NCI-H345 (cell line): ENCODE measurements around the gene SPTBN2.
A peak's percentile ranks its signal among the peaks of the same experiment; 100 is the strongest.
"Not testable (repeated sequence)": the region's sequence is repeated elsewhere in the genome, so short reads cannot be mapped to it uniquely, and the experiment has no call there.

Source experiments
- DNase-seq: peaks from one replicate; lab custom pipeline; 2025; lab: John Stamatoyannopoulos, UW

SPTBN2 gene

DNA sequence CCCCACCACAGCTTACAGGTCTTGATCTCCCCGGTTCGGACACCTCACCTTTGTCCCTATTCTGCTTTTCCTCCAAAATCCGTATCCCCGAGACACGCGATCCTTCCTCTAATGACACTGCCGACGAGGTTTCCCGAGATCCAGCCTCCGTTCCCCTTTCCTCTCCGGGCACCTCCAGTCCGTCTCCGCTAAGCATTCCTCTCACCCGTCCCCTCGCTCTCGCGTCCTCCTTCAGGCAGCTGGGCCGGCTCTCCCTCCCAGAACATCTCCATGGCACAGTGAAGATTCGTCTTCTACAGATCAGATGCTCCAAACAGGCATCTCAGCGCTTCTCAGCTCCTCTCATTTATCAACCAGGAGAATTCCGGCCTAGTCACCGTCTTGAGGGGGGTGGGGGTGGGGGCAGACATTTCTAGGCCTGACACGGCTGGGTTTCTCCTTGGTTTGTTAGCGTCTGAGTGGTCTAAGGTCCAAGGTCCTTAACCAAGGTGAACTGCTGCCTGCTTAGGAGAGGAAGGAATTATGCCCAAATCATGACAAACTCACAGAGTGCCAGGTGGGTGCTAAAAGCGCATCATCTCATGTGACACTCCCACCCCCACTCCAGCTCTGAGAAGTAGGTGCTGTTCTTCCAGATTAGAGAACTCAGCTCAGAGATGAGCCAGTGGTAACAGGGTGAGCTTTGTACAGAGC, at the start of gene SPTBN2:
Gene SPTBN2 (minus strand): TSS at position 524 of the 693 bp plus-strand sequence. CDS start 7,976 bp downstream, outside the sequence.
- no peak for DNase-seq

DNA sequence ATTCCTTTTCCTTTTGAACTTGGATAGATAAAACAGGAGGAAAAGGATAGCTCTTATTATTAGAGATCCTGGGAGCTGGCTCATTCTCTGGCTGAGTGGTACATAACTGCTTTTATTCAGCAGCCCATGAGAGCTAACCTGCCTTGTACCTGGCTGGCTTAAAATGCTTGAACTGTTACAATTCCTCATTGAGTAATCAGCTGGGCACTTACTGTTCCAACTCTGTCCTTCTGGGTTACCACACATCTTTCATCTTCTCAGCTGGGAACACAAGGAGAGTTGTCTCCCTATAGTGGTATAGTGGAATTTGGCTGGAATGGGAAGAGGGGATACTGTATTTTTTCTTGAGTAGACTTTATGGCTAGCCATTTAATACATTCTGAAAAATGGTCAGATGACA, 39.8 kb upstream of the SPTBN2 start:
- no peak for DNase-seq

DNA sequence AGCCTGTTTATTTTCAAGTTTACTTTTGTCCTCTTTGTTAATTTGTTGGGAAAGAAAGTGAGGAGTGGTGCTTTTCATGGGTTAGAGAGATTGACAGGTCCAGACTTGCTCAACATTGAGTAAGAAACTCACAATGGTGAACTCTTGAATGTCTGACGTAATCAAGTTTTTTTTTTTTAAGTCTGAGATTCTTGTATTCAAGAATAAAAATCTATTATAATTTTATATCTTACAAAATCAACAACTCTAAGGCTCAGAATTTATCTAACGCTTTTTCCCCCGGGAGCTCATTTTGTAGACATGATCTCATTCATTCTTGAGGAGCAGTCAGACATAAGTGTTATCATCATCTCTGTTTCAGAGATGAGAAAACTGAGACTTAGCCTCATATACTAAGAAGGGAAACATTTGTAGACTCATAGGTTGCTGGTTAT, 39.1 kb upstream of the SPTBN2 start:
- no peak for DNase-seq

DNA sequence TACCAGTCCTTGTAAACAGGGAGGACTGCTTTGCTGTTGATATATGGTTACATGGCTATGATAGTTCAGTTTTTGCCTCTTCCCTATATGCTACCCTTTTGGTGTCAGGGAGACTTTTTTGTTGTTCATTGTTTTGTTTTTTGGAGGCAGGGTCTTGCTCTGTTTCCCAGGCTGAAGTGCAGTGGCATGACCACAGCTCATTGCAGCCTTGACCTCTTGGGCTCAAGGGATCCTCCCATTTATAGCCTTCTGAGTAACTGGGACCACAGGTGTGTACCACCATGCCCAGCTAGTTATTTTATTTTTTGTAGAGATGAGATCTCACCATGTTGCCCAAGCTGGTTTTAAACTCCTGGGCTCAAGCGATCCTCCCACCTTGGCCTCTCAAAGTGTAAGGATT, 38.6 kb upstream of the SPTBN2 start:
- no peak for DNase-seq

DNA sequence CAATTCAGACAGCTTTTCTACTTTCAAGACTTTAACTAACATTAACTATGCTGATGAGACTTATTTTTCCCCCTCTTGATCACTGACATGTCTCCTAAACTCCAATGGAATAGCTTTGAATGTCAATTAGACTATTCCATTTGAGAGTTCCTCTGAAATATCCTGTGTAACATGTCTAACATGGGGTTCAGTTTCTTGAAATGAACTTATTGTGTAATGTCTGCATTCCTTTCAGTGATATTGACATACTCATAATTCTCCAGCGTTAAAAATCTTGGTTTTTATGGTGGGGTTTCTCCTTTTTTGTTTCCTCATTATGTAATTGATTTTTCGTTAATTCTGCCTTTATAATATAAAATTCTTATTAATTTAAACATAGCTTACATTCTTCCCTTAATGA, 37.7 kb upstream of the SPTBN2 start:
- no peak for DNase-seq

DNA sequence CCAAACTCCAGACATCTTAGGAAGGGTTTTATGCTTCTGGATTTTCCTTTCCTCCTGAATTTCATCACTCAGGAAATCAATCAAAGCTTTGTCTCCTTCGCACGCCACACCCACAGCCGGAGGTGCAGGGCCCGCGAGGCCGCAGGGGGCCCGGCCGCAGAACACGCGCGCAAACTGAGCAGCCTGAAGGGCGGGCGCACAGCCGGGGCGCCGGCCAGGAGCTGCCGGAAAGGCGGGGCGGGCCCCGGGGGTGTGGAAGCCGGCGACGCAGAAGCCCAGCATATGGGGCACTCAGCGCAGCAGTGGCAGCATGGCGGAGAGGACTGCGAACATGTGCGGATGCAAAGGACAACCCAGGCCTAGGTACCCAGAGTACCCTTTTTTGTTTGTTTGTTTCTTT, 33.1 kb upstream of the SPTBN2 start:
- no peak for DNase-seq

DNA sequence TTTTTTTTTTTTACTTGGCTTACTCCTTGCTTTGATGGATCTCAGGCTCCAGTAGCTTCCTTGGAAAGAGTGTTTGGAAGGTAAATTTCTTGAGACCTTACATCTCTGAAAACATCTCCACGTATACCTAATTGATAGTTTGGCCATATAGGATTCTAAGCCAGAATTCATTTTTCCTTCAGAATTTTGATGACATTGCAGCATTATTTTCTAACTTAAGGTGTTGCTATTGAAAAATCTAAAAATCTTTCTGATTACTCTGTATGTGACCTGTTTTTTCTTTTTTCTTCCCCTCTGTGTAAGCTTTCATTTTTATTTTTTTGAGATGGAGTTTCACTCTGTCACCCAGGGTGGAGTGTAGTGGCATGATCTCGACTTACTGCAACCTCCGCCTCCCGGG, 23.1 kb upstream of the SPTBN2 start:
- DNase-seq = no peak

DNA sequence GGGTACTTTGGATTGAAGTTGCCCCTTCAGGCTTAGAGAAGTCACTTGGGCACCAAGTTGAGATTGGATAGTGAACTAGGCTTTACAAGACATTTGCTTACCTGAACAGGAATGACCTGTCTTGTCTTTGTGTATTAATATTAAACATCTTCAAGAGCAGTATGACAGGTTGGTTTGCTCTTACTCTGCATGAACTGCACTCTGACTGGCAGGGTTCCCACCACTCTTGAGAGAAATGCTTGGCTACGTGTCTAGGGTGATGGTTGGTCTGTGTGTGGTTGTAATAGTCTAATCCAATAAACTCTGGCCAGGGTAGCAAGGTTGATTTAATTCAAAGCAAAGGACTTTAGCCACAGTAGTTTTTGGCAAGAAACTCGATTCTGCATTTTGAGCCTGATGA, 20.1 kb upstream of the SPTBN2 start:
- DNase-seq = peak; percentile 54

DNA sequence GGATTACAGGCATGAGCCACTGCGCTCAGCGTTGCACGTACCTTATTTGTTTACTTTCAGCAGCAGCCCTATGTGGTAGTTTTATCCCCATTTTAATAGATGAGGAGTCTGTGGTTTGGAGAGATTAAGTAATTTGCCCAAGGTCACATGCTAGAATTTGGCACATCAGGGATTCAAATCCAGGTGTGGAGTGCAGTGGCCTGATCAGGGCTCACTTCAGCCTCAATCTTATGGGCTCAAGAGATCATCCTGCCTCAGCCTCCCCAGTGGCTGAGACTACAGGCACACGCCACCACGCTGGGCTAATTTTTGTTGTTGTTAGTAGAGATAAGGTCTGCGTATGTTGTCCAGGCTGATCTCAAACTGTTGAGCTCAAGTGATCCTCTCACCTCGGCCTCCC, 18.5 kb upstream of the SPTBN2 start:
- no peak for DNase-seq

DNA sequence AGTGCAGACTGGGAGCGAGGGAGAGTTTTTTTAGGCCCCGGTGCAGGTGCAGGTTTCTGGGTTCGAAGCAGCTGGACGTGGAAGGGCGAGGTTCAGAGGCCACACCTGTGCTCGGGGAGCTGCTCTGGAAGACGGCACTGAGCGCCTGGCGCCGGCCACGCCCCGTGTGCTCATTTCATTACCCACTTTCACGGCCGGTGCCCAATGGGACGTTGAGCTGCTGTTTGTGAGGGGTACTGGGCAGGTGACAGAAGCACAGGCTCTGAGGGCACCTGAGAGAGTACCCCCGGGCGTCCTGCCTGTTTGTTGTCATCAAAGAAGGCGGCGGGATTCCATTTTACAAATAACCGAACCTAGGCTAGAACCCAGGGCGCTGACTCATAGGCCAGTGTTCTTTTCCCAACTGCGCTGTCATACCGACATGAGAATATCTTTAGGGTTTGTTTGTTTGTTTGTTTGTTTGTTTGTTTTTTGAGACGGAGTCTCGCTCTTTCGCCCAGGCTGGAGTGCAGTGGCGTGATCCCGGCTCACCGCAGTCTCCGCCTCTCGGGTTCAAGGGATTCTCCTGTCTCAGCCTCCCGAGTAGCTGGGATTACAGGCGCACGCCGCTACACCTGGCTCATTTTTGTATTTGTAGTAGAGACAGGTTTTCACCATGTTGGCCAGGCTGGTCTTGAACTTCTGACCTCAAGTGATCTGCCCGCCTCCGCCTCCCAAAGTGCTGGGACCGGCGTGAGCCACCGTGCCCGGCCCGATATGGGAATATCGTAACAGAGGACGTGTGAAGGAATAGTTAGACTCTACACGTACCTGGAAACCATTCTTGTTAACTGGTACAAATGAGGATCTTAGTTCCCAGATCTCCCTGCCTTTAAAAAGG, 16.6 kb upstream of the SPTBN2 start:
- peak; percentile 73 for DNase-seq

DNA sequence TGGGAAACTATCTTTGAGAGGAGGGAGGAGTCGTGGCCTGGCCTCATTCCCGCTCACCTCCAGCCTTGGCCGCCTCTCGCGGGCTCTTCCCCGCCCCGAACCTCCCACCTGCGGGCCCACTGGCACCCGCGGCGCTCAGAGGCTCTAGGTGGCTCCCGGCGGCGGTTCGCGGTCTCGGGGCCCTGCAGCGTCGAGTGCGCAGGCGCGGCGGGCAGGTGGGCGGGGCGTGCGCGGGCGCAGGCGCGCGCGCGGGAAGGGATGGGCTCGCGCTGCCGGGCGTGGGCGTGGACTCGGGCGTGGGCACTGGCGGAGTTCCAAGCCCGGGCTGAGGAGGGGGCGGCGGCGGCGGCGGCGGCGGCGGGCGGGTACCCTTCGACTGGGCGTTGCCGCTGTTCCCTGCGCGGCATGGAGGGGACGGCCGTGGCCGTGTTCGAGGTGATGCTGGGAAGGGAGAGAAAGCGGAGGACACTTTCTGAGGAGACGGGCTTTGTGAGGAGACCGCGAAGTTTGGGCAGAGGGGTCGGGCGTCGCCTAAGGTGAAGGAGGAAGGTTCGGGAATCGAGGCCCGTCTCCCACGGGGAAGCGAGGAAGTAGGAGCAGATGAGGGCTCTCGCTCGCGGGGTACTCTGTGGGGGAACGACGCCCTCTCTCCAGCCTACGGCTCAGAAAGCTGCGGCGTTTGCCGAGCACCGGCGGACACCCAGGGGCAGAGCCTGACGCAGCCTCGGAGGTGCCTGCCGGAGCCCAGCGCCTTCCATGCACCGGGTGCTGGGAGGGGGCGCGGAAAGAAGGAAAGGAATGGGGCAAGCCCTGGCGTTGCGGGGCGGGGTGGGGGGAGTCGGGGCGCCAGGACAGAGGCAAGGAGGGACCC, 15.7 kb upstream of the SPTBN2 start:
- peak; percentile 92 for DNase-seq

DNA sequence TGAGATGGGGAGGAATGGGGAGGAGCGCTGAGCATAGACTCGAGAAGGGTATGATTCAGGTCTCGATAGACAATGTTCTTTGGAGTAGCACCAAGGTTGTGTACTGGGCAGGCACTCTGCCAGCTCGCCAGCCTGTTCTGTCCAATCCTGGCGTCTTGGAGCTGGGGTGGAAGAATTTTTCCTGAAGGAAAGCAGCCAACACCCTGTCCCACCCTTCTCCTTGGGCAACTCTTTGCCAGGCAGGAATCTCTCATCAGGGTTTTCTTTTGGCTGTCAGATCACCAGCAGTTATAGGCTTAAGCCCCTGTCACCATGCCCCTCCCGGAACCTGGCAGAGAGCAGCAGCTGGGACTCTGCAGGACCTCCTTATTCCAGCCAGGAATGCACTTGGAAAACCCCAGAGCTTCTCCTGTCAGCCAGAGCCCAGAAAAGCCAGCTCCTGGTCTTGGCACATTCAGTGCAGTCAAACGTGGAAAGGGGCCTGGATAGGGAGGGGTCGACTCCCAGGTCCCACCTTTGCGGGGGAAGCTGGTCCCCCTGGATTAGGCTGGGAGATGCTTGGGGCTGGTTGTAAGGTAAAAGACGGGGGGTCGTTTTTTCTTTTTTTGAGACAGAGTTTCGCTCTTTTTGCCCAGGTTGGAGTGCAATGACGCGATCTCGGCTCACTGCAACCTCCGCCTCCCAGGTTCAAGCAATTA, 14.4 kb upstream of the SPTBN2 start:
- no peak for DNase-seq

DNA sequence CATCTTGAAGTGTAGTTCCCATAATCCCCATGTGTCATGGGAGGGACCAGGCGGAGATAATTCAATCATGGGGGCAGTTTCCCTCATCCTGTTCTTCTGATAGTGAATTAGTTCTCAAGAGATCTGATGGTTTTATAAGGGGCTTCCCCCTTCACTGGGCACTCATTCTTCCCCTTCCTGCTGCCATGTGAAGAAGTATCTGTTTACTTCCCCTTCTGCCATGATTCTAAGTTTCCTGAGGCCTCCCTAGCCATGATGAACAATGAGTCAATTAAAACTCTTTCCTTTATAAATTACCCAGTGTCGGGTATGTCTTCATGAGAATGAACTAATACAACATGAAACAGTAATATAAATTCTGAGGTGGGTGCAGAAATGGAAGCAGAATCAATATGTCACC, 12.1 kb upstream of the SPTBN2 start:
- DNase-seq = no peak

DNA sequence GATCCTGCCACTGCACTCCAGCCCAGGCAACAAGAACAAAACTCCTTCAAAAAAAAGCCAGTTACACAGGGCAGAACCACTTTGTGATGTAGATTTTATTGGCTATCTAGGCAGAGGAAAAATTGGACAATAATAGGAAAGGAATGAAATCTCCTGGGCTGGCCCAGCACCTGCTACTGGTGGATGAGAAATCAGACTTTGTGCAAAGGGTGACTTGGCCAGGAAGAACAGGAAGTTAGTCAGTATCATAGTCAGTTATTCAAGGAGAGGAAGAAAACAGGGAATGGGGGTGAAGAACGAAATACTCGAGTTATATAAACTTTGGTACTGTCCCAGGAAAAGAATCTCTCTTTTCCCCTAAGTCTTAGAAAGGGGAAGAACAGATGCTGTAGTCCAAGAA, 11.0 kb upstream of the SPTBN2 start:
- no peak for DNase-seq

DNA sequence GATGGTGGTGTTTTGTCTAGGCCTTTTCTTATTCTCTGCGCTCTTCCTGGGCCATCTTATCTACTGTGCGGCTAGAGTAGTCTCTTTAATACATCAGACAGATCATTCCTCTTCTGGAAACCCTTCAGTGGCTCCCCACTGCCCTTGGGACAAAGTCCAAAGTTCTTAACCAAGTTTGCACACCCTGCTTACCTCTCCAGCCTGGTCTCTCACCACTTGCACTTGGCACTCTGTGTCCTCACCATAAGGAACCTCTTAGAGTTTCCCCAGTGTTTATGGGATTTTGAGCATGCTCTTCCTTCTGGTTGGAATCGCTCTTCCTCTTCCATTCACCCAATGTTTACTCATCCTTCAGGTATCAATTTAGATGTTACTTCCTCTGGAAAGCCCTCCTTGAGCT, 5.2 kb upstream of the SPTBN2 start:
- DNase-seq = no peak

DNA sequence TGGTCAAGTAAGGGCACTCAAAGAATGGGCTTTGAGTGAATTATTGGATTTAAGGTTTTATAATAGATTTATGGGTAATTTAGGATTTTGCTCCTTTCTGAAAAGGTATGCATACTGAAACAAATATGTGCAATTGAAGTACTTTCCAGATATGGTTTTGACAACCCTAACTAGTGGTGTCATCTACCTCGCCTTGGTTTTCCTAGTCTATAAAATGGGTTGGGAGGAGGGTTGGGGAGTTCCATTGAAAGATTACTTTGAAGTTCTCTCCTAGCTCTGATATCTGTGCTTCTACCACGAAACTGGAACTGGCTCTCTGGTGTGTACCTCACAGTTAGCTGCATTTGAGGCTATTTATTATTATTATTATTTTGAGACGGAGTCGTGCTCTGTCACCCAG, 431 bp upstream of the SPTBN2 start:
- no peak for DNase-seq

DNA sequence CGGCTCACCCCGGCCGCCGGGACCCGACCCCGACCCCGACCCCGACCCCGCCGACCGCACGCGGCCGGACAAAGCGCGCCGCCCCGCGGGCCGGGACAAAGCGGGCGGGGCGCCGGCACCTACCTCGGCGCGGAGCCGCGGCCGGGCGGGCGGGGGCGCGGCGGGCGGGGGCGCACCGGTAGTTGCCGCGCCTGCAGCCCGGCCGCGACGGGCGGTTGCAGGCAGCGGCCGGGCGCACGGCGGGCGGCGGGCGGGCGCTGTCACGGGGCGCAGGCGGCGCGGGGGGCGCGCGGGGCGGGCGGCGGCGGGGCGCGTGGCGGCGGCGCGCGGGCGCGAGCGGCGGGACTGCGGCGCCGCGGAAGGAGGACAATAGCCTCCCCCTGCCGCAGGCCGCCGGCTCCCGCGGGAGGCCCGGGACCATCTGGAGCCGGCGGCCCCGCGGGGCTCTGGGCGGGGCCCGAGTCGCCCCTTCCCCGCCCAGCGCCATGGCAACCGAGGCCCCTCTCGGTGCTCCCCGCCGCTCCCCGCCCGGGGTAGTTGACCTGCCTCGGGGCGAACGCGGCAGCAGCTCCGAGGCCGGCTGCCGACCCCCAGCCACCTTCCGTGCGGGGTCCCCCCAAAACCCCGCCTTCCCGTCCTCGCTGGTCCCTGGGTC, 851 bp downstream of the SPTBN2 start:
- peak; percentile 48 for DNase-seq

DNA sequence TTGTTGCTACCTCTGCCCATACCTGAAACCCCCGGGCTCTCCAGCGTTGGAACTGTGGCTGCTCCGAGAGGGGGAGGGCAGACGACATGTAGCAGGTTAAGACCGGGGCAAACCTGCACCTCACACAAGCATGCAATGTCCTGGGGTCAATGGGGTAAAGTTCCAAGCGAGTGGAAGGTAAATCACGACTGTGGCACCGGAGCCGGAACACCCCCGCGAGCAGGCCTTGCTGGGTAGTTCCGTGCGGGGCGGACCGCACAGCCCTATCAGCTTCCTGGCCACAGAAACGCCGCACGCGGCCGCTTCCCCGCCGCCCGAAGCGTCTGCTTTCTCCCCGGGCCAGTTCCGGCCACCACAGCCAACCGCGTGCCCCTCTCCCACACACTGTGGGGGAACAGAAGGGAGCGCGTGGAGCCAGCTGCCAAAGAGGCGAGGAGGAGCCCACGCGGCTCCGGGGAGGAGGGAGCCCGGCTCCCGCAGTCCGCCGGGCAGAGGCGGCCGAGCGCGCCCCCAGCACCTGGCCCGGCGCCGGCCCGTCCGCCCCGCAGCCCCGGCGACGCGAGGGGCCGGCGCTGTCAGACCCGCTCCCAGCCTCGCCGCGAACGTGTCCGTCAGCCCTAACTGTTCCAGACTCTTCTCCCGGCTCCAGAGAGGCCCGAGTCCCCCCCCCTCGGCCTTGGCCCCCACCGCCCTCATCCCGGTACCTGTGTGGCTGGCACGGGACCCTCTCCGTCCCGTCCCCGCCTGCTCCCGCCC, 1.6 kb downstream of the SPTBN2 start:
- DNase-seq = peak; percentile 21

DNA sequence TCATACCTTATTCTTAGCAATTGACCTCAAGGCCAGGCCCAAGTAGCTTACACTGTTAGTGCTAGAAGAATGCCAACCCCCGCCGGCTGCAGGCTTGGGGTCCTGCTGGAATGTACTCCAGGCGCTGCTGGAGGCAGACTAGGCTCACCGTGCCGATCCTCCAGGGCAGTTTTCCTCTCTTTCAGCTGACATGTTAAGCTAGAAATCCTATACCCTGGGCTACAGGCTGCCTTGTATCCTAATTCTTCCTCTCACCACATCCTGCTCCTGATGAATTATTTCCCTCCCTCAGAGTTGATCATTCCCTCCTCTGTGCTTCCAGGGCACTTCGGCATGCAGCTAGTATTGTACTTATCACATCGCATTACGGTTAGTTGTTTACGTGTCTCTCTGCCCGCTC, 3.4 kb downstream of the SPTBN2 start:
- DNase-seq = no peak

DNA sequence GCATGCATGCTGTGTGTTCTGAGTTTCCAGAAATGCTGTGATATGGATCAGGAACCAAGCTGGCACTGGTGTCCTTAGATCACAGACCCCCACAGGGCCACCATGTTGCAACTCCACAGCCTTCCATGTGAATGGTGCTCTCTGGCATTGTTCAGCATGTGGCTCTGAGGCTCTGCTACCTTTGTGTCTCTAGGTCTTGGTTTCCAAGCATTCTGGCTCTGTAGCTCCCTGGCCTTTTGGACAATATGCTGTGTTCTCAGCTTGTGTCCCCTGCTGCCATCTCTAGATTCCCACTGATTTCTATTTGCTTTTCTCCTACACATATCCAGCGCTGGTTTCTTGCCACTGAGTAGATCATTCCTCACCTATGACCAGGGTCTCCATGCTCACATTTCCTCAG, 3.9 kb downstream of the SPTBN2 start:
- no peak for DNase-seq

DNA sequence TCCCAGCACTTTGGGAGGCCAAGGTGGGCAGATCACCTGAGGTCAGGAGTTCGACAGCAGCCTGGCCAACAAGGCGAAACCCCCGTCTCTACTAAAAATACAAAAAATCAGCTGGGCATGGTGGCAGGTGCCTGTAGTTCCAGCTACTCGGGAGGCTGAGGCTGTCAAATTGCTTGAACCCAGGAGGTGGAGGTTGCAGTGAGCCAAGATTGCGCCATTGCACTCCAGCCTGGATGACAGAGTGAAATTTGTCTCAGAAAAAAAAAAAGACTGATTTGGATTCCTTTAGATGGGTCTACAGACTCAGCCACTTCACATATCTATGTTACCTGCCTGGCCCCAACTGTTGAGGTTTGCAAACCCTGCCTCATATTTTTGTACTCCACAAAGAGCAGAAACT, 4.8 kb downstream of the SPTBN2 start:
- not testable (repeated sequence) for DNase-seq
